GM18951 (cell line): Measurements from ENCODE around the gene TLX1.

ENCODE experiments used
- POLR2A ChIP-seq: IDR thresholded peaks from 4 replicates; pipeline ENCODE4 v1.6.1; 2011; ENCODE audit warnings: mild to moderate bottlenecking; ENCODE audit not compliant: insufficient read length, insufficient read depth; ENCODE audit errors: extremely low read depth
- in situ Hi-C: fragments of 300-500 bp; cut with MboI; formaldehyde crosslinking; loops from one replicate; pipeline ENCODE4 v1.12.0; 2022; ENCODE audit warnings: low sequenced_read_pairs, mixed read lengths, inconsistent platforms; ENCODE audit not compliant: unreplicated experiment

The TLX1 gene

DNA sequence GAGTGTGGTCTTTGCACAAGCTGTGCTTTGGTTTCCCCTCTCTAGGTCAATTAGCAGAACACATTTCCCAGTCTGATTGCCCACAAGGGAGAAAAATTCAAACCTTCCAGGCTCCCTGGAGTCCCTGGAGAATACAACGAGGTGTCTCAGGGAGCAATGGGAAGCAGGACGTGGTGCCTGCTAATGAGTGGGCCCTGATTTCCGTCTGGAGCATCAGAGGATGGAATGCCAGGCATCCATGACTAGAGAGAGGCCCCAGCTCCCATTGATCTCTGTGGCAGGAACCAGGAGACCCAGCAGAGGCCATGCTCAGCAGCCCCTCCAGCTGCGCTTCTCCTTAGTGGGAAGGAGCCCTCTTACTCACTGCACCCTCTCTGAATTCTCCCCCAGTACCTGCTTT, 33.2 kb upstream of the TLX1 start:
- in situ Hi-C loops: no loop called here
- TF ChIP-seq POLR2A: no peak

- in situ Hi-C loops: no loop called here
- TF ChIP-seq POLR2A: no peak
Observed at GRCh38 chr10:101099901-101100300, 31.2 kb upstream of the TLX1 start.

GRCh38 chr10:101101372-101101881, 29.7 kb upstream of the TLX1 start:
- in situ Hi-C loops: no loop called here
- no peak for TF ChIP-seq POLR2A

DNA sequence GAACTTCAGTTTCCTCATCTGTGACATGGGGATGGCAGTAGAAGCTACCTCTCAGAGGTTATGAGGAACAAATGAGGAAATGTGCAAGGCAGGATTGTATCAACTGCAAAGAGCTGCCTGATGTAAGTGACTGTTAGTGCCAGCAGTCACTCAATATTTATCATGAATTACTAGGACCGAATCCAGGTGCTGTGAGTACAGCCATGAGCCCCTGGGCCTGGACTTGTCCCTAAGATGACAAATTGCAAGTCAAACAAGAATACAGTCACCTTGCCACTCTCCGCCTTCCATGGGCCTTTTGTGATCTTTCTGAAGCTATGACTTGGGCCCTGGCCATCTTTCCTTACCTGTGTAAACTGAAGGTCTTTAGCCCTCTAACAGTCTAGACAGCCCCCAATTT, 27.7 kb upstream of the TLX1 start:
- in situ Hi-C loops: no loop called here
- no peak for TF ChIP-seq POLR2A

GRCh38 chr10:101106351-101106750, 24.7 kb upstream of the TLX1 start:
- in situ Hi-C loops: no loop called here
- TF ChIP-seq POLR2A: no peak

- no peak for TF ChIP-seq POLR2A
- in situ Hi-C loops: no loop called here
Observed at GRCh38 chr10:101107771-101108170, 23.3 kb upstream of the TLX1 start.

DNA sequence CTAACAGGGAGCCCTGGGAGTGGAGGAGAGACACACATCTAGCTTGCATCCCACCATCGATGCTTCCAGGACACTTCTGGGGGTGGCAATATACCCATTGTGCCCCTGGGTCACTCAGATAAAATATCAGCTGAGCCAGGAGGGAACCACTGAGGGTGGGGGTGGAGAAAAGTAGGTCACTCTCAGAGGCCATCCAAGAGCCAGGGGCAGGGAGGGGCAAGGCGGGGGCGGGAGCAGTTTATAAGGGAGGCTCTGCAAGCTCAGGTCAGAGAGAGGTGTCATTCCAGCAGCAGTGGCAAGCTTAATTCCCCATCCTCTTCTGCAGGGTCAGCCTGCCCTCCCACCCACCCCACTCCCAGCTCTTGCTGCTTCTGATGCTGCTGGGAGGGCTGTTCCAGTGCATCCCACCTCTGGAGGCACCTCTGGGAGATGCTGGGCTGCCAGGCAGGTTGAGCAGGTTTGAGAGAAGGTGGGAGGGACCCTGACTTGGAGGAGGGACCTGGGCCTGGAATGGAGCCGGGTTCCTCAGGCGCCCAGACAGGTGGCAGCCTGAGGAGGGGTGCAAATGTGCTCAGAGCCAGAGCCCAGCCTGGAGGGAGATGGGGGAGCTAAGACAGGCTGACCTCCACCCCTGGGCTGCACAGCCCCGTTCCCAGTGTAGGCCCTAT, 20.1 kb upstream of the TLX1 start:
- in situ Hi-C loops: no loop called here
- TF ChIP-seq POLR2A: no peak

- no peak for TF ChIP-seq POLR2A
- in situ Hi-C loops: no loop called here
Observed at GRCh38 chr10:101111547-101111946, 19.6 kb upstream of the TLX1 start.

- TF ChIP-seq POLR2A: no peak
Observed at GRCh38 chr10:101112799-101113594, 18.1 kb upstream of the TLX1 start.

DNA sequence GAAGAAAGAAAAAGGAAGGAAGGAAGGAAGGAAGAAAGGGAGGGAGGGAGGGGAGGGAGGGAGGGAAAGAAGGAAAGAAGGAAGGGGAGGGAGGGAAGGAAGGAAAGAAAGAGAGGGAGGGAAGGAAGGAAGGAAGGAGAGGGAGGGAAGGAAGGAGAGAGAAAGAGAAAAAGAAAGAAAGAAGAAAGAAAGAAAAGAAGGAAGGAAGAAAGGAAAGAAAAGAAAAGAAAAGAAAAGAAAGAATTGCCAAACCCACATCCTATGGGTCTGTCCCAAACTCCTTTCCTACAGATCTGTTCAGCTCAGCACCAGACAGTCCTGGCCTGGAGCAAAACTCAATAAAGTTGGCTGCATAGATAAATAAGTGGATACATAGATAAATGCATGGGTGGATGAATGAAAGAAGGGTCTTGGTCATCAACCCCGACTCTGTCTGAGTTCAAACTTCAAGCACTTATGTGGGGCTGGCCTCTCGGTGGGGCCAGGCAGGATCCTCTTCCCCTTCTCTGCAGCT, 17.2 kb upstream of the TLX1 start:
- TF ChIP-seq POLR2A: no peak
- in situ Hi-C loops: no loop called here

More at GRCh38 chr10:101112799-101113594, 18.1 kb upstream of the TLX1 start:
- in situ Hi-C loops: no loop called here

DNA sequence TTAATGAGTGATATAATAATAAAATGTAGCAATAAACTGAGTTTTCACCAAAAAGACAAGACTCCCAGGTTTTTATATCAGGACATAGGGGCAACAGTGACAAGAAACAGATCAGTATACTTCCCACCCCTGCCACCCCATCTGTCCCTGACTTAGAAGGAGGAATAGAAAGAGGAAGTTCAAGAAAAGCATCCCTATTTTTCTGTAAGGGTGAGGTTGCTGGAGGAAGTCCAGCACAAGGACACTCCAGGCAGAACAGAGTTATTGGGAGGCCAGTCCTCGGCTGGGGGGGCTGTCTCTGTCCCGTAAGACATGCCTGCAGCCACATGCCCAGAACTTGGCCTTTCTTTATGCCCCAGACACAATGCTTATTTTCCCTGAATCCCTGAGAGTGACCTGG, 16.5 kb upstream of the TLX1 start:
- in situ Hi-C loops: no loop called here
- TF ChIP-seq POLR2A: no peak

- TF ChIP-seq POLR2A: no peak
- in situ Hi-C loops: no loop called here
Observed at GRCh38 chr10:101116754-101117153, 14.3 kb upstream of the TLX1 start.

GRCh38 chr10:101118031-101118430, 13.1 kb upstream of the TLX1 start:
- TF ChIP-seq POLR2A: no peak
- in situ Hi-C loops: no loop called here

GRCh38 chr10:101120520-101120883, 10.6 kb upstream of the TLX1 start:
- in situ Hi-C loops: no loop called here
- no peak for TF ChIP-seq POLR2A
